C4-2B (cell line): ENCODE measurements around the gene ERAL1.
A peak's percentile ranks its signal among the peaks of the same experiment; 100 is the strongest.

Source experiments
- H3K27ac ChIP-seq: fragments of 450-650 bp; 2 replicates; pipeline ENCODE4 v1.5.1; 2017
- ZFX ChIP-seq: fragments of 450-650 bp; IDR thresholded peaks from 2 replicates; pipeline ENCODE4 v1.6.1; 2017
- TF ChIP-seq, protein P1 (sequence below): fragments of 450-650 bp; conservative IDR thresholded peaks from 2 replicates; pipeline ENCODE4 v1.5.1; 2017; ENCODE audit warnings: mild to moderate bottlenecking

ERAL1 gene

DNA sequence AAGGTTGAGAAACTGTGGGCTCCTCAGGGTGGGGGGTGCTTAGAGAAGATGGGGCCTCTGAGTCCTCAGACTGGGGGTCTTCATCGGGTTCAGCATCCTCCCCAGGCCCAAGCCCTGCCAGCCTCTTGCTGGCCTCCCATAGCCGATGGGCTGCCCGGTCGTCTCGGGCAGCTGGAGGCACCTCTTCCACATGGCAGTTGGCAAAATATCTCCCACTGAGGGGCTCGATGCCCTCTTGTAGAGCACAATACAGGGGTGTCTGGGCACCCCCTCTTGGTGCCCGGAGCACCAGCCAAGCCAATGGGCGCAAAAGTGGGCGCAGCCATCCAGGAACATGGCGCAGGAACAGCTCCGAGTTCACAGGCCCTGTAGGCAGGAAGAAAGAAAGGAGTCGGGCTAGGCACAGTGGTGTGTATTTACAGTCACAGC lies 43.7 kb downstream of the ERAL1 start:
- TF ChIP-seq ZFX = no peak
- TF ChIP-seq, protein P1, sequence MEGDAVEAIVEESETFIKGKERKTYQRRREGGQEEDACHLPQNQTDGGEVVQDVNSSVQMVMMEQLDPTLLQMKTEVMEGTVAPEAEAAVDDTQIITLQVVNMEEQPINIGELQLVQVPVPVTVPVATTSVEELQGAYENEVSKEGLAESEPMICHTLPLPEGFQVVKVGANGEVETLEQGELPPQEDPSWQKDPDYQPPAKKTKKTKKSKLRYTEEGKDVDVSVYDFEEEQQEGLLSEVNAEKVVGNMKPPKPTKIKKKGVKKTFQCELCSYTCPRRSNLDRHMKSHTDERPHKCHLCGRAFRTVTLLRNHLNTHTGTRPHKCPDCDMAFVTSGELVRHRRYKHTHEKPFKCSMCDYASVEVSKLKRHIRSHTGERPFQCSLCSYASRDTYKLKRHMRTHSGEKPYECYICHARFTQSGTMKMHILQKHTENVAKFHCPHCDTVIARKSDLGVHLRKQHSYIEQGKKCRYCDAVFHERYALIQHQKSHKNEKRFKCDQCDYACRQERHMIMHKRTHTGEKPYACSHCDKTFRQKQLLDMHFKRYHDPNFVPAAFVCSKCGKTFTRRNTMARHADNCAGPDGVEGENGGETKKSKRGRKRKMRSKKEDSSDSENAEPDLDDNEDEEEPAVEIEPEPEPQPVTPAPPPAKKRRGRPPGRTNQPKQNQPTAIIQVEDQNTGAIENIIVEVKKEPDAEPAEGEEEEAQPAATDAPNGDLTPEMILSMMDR = no peak
- H3K27ac ChIP-seq = peak overlapping the region; percentile 83; the same call in 1 of the 2 replicates

DNA sequence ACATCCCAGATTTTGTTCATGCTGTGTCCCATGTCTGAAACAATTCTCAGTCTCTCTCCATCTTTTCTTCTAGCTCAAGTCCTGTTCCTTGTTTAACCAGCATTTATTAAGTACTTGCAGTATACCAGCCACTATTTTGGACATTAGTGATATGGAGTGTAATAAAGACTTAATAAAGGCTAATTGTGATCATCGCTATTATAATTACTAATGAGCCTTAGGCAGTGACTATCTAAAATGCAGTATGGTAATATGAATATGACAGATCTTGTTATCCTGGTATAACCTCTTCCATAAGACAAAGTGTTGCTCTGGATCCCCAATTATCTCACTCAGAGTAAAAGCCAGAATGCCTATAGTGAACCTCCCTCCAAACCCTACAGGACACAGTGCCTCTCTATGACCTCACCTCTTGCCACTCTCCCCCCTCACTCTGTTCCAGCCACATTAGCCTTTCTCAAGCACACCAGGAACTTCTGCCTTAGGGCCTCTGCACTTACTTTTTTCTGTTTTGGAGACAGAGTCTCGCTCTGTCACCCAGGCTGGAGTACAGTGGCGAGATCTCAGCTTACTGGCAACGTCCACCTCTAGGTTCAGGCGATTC lies 44.5 kb downstream of the ERAL1 start:
- TF ChIP-seq, protein P1 = no peak
- H3K27ac ChIP-seq = no peak overlapping the region

DNA sequence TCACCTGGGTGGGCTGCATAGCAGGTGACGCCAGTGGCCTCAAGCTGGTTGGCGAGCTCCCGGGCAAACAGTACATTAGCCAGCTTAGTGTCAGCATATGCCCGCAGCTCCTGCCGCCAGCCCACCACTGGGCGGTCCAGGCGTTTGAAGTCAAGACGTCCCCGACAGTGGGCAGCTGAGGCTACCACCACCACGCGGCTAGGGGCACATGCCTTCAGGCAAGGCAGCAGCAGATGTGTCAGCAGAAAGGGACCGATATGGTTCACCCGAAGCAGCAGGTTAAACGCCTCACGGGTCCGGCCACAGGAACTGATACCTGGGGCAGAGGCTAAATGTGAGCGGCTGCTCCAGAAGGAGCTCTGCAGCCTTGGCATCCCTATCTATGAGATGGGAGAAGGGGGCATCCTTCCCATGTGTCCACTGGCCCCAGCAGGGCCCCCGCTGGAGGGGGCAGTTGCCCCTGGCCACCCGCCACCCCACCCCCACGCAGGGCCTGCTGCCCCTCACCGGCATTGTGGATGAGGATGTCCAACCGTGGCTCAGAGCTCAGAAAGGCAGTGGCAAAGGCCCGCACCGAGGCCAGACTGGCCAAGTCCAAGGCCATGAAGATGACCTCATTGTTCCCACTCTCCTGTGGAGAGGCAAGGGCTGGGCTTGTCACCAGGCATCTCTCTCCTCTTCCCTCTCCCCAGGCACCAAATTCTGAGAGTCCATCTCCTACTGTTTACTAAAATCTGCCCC lies 46.3 kb downstream of the ERAL1 start:
- H3K27ac ChIP-seq = peak overlapping the region; percentile 95; the same call in 1 of the 2 replicates
- TF ChIP-seq, protein P1 = no peak
- no peak for TF ChIP-seq ZFX

DNA sequence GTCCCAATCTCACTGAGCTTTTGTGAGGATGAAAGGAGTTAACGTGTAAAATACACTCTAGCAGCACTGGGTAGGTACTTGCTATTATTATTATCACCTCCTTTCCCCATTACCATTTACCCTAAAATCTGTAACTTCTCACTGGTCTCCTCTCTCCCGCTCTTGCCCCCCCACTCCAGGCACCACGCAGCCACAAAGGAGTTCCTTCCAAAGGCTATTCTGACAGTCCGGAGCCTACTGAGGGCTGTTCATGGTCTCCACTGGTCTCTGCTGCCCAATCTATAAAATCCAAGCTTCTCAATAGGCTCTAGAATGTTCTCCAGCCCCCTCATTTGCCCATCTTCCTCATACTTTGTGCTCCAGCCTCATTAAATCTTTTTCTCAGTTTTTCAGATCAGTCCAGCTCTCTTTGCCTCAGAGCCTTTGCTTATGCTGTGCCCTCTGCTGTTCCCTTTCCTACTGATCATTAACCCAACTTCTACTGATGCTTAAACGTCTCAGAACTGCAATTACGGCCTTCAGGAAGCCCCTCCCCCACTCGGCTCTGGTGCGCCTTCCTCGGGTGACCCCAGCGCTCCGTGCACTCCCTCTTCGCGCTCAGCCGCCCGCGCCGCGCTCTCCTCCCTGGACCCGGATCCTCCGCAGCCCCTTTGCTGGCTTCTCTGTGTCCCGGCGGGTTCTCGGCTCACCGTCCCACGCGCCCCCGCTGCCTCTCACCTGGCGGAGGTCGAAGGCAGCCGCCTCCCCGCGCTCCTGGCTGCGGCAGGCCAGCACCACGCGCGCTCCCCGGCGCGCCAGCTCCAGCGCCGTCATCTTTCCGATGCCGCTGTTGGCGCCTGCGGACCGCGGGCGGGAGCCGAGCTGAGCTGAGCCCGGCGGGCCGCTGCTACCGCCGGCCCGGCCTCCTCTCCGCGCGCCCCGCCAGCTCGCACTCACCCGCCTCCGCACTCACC lies 47.3 kb downstream of the ERAL1 start:
- H3K27ac ChIP-seq = peak overlapping the region; percentile 95

DNA sequence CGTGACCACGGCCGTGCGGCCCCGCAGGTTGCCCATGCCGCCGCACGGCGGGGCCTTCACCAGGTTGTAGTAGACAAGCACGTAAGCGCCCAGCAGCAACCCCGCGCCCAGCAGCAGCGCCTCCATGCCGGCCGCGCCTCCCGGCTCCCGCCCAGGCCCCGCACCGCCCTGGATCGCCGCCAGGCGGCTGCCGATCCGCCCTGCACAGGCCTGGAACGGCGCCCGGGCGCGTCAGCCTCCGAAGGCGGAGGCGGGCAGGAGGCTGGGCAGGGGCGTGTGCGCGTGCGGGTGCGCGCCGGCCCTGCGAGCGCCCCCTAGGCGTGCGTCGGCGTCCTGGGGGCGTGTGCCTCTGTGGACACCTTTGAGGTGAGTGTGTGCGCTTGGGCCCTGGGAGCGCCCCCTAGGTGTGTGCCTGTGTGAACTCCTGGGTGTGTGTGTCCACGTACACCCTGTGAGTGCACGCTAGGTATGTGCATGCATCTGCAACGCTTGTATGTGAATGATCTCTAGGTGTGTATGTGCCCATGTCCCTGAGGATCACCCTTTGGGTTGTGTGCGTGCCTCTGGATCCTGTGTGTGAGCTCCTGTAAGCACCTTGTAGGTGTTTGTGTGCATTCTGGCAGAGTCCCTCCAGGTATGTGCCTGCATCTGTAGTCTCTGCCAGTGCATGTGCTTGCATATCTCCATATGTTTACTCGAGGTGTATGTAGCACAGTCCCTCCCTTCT lies 48.2 kb downstream of the ERAL1 start, which contains the start of gene DHRS13:
Gene DHRS13, minus strand, starts transcription at position 261 of the 727 bp plus-strand sequence. Its CDS starts 135 bp downstream, at position 126.
- TF ChIP-seq, protein P1 = peak; percentile 100
- peak; percentile 85 for TF ChIP-seq ZFX
- H3K27ac ChIP-seq = peak within 1 kb of the TSS; percentile 95

More for the DNA sequence above, 47.3 kb downstream of the ERAL1 start:
- TF ChIP-seq ZFX = no peak; the same call in 1 of the 2 replicates
- TF ChIP-seq, protein P1 = no peak

DNA sequence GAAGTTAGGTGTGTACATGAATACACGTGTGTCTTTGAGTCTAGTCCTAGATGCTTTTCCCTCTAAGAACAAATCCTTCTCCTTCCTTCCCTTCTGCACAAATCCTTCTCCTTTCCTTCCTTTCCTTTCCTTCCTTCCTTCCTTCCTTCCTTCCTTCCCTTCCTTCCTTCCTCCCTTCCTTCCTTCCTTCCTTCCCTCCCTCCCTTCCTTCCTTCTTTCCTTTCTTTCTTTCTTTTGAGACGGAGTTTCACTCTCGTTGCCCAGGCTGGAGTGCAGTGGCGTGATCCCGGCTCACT lies 48.7 kb downstream of the ERAL1 start:
- H3K27ac ChIP-seq = peak overlapping the region; percentile 95

DNA sequence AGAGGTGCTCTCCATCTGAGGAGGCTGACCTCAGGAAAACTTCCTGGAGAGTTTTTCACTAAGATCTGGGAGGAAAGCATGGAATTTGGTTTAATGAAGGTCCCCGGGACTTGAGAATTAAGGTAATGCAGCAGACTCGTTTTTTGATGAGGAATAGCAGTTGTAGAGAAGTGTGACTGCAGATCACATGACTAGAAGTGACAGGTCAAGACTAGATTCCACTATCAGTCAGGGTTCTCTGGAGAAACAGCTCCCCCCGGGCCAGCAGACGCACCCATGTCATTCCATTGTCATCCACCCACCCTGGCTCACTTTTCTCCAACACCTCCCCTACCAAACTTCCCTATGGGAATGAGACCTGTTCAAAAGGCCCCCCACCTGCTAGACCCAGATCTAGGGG lies 50.0 kb downstream of the ERAL1 start:
- no peak for TF ChIP-seq ZFX
- TF ChIP-seq, protein P1 = no peak
- H3K27ac ChIP-seq = no peak overlapping the region
